ENCODE measurements around the gene TP53I11.

DNA sequence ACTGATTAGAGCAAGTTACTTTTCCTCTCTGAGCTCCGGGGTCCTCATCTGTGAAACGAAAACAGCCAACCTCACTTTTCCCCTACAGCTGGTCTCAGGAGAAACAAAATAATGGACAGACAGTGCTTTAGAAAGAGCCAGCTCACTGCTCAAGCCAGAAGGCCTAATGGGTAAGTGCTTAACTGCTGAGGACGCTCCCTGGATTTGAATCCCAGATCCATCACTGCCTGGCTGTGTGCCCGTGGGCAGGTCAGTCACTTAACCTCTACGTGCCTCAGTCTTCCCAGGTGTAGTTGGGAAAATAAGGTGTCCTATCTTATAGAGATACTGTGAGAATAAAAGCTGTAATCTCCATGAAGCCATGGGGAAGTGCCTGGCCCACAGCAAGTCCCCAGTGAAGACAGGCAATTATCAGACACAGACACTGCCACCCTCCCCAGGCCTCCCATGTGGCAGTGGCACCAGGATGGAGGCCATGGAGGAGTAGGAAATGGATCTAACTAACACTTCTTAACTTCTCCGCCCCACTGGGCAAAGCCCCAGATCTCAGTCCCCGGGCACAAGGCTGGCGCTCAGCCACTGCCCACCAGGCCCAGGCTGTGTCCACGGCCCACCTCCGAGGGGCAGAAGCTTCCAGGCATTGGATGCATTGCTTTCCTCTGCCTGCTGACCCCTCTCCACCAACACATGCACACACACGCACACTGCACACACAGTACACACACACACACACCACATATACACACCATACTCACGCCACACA, 9.2 kb downstream of the TP53I11 start:
- TF ChIP-seq, protein P1, sequence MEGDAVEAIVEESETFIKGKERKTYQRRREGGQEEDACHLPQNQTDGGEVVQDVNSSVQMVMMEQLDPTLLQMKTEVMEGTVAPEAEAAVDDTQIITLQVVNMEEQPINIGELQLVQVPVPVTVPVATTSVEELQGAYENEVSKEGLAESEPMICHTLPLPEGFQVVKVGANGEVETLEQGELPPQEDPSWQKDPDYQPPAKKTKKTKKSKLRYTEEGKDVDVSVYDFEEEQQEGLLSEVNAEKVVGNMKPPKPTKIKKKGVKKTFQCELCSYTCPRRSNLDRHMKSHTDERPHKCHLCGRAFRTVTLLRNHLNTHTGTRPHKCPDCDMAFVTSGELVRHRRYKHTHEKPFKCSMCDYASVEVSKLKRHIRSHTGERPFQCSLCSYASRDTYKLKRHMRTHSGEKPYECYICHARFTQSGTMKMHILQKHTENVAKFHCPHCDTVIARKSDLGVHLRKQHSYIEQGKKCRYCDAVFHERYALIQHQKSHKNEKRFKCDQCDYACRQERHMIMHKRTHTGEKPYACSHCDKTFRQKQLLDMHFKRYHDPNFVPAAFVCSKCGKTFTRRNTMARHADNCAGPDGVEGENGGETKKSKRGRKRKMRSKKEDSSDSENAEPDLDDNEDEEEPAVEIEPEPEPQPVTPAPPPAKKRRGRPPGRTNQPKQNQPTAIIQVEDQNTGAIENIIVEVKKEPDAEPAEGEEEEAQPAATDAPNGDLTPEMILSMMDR (IDR thresholded peaks at IDR 0.05): no peak
- no peak for TF ChIP-seq EZH2 (IDR thresholded peaks at IDR 0.05; ENCODE audit: borderline replicate concordance, insufficient read depth, low read depth, low read length, poor library complexity, severe bottlenecking)

Measured in B cell (primary cell).